ENCODE results near the gene ZNF804B. TPM values are rescaled to one million over a fixed set of nuclear protein-coding genes. Genes with fewer than 3 reads are reported as not detected.

Gene ZNF804B
- total and polyA plus RNA-seq, 2 of the 4 experiments (the other 2 are of a cell fraction), result not detected

GRCh38 chr7:88758381-88759229 lies 895 bp upstream of the ZNF804B start:
- Histone ChIP-seq H3K4me2 (ENCODE audit: low read depth, low read length) (no peak overlapping the region), H3K14ac (replicated peaks; ENCODE audit: low read depth, low read length) (no peak overlapping the region), H2AFZ (replicated peaks; ENCODE audit: low read length, poor library complexity) (no peak overlapping the region), H3K79me1 (ENCODE audit: low read depth in 1 of 2, low read length in 2 of 2) (no peaks in the 10 kb centered on the region), H4K5ac (ENCODE audit: low read depth, low read length) (no peak overlapping the region), H2BK120ac (ENCODE audit: low read depth, low read length) (no peak overlapping the region), H2BK15ac (ENCODE audit: low read depth, low read length) (no peak overlapping the region), H4K91ac (ENCODE audit: insufficient read depth, low read depth, low read length) (no peak overlapping the region), H3K4ac (ENCODE audit: low read depth, low read length) (no peak overlapping the region), H3K9me1 (ENCODE audit: insufficient read depth, low read length) (no peaks in the 10 kb centered on the region), H2BK20ac (ENCODE audit: low read depth, low read length) (no peak overlapping the region), H3K56ac (ENCODE audit: extremely low read depth, insufficient read depth, low read length) (no peak overlapping the region), H4K8ac (ENCODE audit: low read depth in 2 of 2, low read length in 2 of 2) (no peak overlapping the region), H2AK5ac (ENCODE audit: low read depth, low read length) (no peak overlapping the region), H3K23ac (ENCODE audit: low read depth, low read length) (no peak overlapping the region), H2AK9ac (replicated peaks; ENCODE audit: low read depth, low read length, poor library complexity) (peak overlapping the region; percentile 24), H3K27me3 (ENCODE audit: control insufficient read depth, insufficient read depth, low read length) (no peaks in the 10 kb centered on the region; the same call in 1 of the 2 replicates), H2BK5ac (ENCODE audit: low read depth, low read length, poor library complexity, severe bottlenecking) (no peak overlapping the region), H3K4me3 (ENCODE audit: insufficient read depth, low read depth, low read length) (no peak overlapping the region), H3K9me3 (ENCODE audit: control insufficient read depth, insufficient read depth, low read length) (no peaks in the 10 kb centered on the region), H3K9ac (ENCODE audit: low read depth, low read length) (no peak overlapping the region), H3K18ac (ENCODE audit: low read depth, low read length) (no peak overlapping the region), H4K20me1 (ENCODE audit: insufficient read depth, low read length) (no peaks in the 10 kb centered on the region), H3K27ac (ENCODE audit: insufficient read depth, low read length) (no peak overlapping the region), H3K36me3 (ENCODE audit: control insufficient read depth, insufficient read depth, low read length) (no peaks in the 10 kb centered on the region), H3K4me1 (ENCODE audit: control insufficient read depth, insufficient read depth, low read length) (no peaks in the 10 kb centered on the region)
- CTCF ChIA-PET, result no interaction called here
- POLR2A ChIA-PET (ENCODE audit: unreplicated experiment), result no interaction called here
- no peak for DNase-seq
- ATAC-seq (ENCODE audit: low read depth), result no peak
- TF ChIP-seq MAZ (IDR thresholded peaks at IDR 0.05; ENCODE audit: borderline replicate concordance, low read depth, low read length) (no peak), CHD1 (IDR thresholded peaks at IDR 0.05; ENCODE audit: low read depth, low read length) (no peak), MXI1 (IDR thresholded peaks at IDR 0.05; ENCODE audit: borderline replicate concordance, low read depth, low read length) (no peak), ELK1 (IDR thresholded peaks at IDR 0.05; ENCODE audit: borderline replicate concordance, low read depth, low read length) (no peak), POLR2A (IDR thresholded peaks at IDR 0.05; ENCODE audit: low read depth, low read length) (no peak), MAFK (IDR thresholded peaks at IDR 0.05; ENCODE audit: low read depth, low read length) (no peak), SMC3 (IDR thresholded peaks at IDR 0.05; ENCODE audit: low read depth, low read length) (no peak), BHLHE40 (IDR thresholded peaks at IDR 0.05; ENCODE audit: low read depth, low read length) (no peak), NFE2L2 (IDR thresholded peaks at IDR 0.05; ENCODE audit: low read depth, low read length) (no peak), CEBPB (IDR thresholded peaks at IDR 0.05; ENCODE audit: low read depth, low read length) (no peak), RFX5 (IDR thresholded peaks at IDR 0.05; ENCODE audit: low read depth, low read length) (no peak)
- TF ChIP-seq, protein P1, sequence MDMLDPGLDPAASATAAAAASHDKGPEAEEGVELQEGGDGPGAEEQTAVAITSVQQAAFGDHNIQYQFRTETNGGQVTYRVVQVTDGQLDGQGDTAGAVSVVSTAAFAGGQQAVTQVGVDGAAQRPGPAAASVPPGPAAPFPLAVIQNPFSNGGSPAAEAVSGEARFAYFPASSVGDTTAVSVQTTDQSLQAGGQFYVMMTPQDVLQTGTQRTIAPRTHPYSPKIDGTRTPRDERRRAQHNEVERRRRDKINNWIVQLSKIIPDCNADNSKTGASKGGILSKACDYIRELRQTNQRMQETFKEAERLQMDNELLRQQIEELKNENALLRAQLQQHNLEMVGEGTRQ (IDR thresholded peaks at IDR 0.05; ENCODE audit: low read depth, low read length), result no peak
- TF ChIP-seq, protein P2, sequence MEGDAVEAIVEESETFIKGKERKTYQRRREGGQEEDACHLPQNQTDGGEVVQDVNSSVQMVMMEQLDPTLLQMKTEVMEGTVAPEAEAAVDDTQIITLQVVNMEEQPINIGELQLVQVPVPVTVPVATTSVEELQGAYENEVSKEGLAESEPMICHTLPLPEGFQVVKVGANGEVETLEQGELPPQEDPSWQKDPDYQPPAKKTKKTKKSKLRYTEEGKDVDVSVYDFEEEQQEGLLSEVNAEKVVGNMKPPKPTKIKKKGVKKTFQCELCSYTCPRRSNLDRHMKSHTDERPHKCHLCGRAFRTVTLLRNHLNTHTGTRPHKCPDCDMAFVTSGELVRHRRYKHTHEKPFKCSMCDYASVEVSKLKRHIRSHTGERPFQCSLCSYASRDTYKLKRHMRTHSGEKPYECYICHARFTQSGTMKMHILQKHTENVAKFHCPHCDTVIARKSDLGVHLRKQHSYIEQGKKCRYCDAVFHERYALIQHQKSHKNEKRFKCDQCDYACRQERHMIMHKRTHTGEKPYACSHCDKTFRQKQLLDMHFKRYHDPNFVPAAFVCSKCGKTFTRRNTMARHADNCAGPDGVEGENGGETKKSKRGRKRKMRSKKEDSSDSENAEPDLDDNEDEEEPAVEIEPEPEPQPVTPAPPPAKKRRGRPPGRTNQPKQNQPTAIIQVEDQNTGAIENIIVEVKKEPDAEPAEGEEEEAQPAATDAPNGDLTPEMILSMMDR (conservative IDR thresholded peaks at IDR 0.05; ENCODE audit: low read depth, low read length), result no peak
- 0% methylated on average over 4 of the region's 33 CpGs; no CpG with 5 or more reads in 1 of the 2 experiments for WGBS, 2 experiments (ENCODE audit: extremely low coverage in 2 of 2, insufficient read length in 1 of 2)
- BruUV-seq (replicated peaks), result no TSS peak
- in situ Hi-C loops (cut with MboI; ENCODE audit: low sequenced_read_pairs) (no loop called here), dilution Hi-C loops (cut with HindIII; ENCODE audit: low sequenced_read_pairs, unreplicated experiment) (no loop called here), intact Hi-C loops (cut with micrococcal nuclease) (no loop called here)
